HG02885 (cell line): ENCODE results near the gene AFF3.
A peak's percentile ranks its signal among the peaks of the same experiment; 100 is the strongest.

Experiments
- ATAC-seq: cut with Tn5 transposase; IDR thresholded peaks from one replicate; pipeline ENCODE4 v1.9.1; 2021; ENCODE audit warnings: mild to moderate bottlenecking; ENCODE audit not compliant: unreplicated experiment, poor library complexity

The AFF3 gene

DNA sequence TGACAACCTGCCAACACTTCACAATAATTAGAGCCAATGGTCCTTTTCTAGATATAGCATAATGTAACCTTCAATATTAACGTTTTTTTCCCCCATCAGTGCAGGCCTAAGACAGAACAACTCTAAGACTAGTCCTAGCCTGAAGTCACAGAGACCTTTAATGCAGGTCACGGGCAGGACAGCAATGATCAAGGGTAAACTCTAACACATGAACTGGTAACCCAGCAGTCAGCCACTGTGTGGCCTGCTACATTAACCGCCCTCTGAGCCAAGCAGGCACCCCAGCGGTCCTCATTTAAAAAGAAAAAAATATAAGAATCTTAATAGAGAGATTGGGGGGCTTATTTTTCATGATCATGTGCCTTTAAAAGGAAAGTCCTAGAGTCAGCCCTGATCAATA is 290.6 kb downstream of the AFF3 start:
- no peak for ATAC-seq

DNA sequence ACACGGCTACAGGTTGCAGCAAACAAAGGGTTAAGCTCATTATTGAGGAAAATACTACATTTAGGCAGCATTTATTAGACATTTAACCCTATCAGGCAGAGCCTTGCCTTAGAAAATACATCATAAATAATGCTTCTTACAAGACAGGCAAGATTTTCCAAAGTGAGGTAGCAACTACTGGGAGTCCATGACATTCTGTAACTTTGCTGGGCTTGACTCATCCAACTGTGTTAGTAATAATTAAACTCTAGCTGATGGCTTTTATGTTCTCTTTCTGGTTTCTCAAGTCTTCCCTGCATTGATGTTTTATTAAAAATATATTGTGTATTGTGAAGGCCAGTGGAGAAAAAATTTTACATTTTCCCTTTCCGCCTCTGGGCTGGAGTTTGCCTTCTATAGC is 291.3 kb downstream of the AFF3 start:
- no peak for ATAC-seq

DNA sequence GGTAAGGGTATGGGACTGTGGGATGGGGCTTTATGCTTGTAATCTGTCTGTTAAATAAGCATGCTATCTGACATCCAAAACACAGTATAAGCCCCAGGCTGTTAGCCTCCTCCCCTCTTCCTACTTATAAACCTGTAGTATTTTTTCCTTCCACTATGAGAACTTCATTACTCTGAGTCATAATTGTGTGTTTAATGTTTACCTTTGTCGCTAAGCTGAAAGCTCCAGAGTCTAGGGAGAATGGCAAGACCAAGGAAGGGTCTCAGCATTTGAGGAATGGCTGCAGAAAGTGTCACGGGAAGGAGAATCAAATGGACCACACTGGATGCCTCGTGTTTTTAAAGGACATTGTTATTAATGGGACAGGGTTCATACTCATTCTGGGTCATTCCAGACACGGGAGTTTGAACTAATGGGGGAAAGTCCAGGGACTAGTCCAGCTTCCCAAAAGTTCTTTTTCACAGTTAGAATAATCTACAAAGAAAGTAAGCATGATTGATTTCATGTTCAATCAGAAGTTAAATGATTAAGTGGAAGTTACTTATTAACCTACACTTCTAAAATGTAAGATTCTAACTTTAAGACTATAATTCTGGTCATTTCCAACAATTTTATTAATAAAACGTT is 292.2 kb downstream of the AFF3 start:
- ATAC-seq = no peak

DNA sequence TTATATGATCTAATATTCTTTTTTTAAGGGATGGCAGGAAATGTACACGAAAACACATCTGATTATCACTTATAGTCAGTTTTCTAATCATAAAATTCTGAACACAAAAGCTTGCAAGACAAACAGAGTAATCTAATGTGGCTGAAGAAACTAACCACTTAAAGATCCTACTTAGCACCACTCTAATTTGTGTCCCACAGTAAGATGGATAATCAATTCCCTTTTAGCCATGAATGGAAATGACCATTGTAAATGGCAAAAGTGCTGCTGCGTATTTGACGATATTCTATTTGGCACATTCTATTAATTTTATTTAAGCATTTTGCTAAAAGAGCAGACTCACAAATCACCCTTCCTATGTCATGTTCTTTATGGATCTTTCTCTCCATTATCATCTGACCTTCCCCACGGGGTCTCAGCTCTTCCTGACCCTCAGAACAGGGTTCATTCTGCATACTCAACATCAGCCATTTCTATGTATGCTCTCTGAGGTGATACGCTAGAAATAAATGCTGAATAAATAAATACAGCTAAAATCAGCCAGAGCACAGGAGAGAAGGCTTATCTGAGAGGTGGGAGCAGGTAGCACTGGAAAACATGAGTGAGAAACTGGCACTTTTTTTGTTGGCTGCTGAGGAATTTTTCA is 295.8 kb downstream of the AFF3 start:
- no peak for ATAC-seq

DNA sequence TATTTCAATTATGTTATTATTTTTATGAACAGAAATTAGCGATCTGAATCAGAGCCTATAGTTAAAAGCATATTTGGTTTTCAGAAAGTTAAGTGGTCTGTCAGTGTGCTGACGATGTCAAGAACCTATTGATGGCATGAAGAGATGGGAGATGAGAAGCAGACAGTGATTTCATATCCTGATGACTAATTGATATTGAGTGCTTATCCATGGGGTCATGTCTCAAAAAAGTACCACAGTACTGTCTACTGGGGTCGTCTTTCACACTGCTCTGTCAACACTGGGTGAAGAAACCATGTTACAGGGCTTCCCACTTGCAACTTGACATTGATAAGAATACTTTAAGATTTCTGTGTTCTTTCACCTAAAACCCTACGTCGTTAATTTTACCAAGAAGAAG is 297.1 kb downstream of the AFF3 start:
- no peak for ATAC-seq

DNA sequence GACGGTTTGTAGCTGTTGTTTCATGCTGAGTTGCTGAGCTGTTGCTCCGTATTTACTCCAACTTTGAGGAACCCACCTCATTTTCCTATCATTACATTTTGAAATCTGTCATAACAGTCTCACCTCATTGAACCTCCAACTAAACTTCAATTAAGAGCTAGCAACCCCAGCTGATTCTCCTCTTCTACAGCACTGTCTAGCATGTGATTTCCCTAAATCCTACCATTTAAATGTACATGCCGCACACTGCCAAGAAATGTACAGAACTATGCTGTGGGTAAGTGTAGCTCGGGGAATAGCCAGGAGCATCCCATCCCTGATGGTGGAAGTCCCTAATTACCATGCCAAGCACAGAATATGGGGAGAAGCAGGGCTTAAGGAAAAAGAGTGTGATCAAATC is 299.9 kb downstream of the AFF3 start:
- no peak for ATAC-seq

DNA sequence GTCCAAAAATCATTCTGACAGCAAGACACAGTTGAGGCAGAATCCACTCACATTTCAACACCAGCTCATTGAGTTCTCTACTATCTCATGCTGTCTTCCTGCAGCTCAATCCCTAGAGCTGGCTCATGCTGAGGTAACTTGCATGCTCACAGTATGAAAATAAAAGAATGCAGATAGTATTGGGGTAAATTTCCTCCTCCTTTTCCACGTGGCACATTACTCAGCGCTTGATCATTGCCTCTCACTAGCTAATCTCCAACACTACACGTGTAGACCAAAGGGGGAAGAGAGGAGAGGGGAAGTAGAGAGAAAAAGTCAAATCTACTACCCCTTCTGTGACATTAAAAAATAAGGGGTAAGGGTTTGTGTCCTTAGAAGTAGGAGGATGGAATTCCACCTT is 300.6 kb downstream of the AFF3 start:
- no peak for ATAC-seq

DNA sequence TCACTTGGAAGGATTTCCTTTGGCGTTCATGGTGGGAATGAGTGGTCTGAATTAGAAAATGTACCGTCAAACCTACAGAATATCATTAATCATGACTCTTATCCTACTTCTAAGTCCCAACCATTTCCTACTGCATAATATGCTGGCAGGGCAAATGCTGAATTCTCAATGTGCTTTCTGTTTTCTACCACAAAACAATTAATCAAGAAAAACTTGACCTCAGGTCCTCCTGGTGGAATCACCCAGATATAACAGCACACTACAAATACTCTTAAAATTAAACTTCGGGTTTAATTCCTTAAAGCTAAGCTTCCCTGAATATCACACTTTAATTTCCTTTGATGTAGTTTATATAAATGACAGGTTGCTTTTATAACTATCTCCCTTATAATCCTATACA is 301.6 kb downstream of the AFF3 start:
- no peak for ATAC-seq

DNA sequence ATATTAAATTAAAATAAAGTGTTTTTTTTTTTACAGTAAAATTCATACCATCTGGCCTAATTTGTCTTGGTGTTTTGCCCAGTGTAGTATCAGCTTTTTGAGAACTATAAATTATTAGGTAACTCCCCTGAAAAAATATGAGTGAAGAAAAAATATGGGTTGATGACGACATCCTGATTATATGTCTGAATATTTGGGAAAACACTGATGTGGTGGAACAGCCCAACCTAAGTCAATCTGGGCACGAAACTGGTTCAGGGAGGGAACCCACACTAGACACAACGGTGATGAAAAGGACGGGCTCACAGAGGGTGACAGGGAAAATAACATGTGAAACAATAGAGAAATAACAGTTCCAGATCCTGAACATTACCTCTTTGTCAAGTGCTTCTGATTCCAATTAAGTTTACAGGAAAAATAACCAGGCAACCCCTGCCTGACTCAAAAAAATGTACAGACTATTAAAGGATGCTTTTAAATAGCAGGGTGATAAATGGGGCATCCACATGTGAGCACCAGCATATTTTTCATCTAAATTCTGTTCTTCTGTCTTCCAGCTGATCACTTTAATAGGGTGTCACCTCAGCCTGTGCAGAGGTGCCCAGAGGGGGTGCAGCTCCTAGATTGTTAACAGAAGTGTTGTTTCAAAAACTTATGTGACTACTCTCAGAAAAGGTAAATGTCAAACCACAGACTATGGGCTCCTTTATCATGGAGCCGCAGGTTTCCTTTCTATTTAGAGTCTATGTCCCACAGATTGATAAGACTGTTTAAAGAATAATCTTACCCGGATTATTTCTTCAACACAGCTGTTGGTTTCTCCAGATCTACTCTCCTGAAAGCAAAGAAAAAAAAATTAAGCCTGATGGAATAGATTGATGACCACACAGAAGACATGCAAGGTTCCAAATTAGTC is 305.4 kb downstream of the AFF3 start:
- ATAC-seq = no peak

DNA sequence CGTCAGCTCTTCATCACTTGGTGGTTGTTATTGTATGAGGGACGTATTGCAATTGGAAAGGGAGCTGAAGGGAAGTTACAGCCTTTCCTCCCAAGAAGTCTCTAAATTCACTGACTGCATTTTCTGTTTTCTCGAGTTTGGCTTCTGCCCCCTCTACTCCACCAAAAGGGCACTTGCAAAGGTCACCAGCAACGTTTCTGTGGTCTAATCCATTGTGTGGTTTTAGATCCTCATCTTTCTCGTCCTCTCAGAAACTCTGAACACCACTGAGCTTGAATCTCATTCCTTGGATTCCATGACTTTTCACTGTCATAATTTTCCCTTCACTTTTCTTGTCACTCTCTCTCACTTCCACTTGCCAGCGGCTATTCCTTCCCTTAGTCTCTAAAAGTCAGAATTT is 308.0 kb downstream of the AFF3 start:
- ATAC-seq = no peak

DNA sequence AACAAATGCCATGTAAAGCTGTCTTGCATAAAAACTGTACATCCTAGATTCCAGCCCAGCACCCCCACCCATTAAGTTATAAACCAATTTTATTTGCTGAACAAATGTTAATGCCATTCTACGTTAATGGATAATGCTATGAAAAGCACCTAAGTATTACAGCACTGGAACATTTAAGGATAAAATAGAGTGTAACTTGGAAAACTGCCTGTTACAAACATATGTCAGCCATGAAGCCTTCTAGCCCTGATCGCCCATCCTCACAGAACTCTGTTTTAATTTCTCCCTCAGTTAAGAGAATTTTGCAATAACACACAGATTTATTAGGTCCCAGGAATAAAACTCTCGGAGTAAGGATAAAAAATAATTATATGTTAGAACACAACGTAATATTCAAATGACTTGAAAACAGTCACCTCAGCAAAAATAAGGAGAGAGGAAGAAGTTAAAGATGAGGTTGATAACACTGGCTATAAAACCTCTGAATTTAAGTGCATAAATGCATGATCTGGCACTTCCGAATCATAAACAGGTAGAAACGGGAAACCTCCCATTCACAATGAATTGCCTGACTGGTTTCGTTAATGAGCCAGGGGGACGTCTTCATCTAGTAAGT is 308.7 kb downstream of the AFF3 start:
- ATAC-seq = no peak

DNA sequence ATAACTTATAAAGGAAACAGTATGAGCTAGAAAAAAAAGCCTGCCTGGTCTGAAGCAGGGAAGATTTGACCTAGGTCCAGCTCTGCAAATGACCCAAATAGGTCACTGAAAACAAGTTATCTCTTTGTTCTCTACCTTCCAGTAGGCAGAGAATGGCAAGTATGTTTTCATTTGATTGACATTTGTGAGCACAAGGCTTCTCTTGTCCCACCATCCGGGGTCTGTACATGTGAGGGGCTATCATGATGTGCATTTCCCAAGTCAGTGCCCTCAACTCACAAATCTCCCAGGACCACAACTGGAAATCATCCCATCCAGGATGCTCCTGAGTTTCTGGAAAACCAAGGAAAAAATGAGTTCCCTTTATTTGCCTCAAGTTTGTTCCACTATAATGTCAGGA is 309.5 kb downstream of the AFF3 start:
- ATAC-seq = no peak

DNA sequence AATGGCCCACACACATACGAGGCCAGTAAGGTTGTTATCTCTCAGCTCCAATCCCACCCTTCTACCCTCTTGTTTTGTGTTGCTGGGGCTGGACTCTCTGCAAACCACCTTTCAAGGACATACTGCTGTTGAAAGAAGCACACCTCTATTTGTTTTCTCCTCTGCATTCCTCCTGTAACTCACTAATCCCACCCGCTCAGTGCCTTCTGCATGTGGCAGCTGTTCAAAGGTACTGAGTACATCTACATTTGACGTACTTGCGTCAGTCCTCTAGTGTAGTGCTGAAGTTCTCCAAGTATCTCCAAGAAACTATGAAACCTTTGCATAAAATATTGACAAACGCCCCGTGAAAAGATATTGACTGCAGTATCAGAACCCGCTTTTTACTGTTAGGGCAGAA is 310.6 kb downstream of the AFF3 start:
- ATAC-seq = no peak

DNA sequence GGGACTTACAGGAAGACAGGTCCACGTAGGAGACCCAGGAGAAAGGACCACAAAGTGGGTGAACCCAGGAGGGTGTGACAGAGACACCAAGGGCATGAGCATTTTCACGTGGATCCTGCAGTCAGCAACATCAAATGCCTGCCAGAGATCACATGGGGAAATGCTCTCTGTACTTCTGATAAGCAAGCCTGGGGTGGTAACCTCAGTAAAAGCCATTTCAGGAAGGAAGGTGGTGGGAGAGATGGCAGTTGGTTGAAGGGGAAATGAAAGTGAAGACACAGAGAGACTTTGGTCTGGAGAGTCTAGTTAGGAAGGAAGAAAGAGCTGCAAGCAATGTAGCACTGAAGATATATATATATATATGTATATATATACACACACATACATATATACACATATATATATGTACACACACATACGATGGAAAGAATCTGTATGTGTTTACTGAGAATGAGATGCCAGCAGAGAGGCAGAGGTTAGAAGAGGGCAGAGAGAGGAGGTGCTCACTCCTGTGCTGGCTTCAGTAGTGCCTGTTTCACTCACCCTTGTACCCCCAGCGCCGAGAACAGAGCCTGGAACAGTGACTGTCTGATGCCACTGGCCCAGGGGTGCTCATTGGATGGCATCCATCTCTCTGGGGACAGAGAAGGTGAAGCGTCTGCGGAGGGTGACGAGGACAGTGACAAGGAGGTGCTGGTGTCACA is 314.9 kb downstream of the AFF3 start:
- peak; percentile 71 for ATAC-seq

DNA sequence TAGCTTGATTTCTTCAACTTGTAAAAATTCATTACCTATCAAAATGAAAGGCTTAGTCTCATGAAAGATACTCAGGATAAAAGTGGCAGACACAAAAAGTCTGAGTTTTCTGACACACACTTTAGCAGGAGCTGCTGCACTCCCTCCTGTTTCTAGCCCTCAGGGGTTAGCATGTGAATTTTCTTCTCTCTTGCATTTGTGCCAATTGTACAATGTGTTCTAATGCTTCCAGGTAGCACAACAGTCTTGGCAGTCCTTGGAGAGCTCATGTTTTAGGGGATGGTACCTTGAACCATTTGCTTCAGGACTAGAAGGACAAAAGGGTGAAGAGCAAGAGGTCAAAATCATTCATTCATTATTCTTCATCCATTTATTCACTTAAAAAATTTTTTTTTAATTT is 316.8 kb downstream of the AFF3 start:
- no peak for ATAC-seq

DNA sequence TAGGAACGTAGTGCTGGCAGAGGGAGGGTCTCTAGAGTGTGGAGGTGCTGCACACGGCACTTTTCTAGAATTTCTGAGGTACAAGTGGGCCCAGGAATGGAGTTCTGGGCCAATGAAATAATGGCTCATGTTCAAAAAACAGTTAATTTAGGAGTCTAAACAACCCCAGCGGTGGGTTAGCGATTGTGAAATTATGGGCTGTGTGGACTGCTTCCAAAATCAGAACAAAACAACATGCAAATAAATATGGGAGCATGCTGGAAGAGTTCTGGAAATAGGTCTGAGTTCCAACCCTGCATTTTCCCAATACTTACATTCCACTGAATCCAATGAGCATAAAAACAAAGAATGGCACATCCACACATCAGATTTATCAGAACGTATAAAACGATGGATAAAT is 317.6 kb downstream of the AFF3 start:
- ATAC-seq = no peak

DNA sequence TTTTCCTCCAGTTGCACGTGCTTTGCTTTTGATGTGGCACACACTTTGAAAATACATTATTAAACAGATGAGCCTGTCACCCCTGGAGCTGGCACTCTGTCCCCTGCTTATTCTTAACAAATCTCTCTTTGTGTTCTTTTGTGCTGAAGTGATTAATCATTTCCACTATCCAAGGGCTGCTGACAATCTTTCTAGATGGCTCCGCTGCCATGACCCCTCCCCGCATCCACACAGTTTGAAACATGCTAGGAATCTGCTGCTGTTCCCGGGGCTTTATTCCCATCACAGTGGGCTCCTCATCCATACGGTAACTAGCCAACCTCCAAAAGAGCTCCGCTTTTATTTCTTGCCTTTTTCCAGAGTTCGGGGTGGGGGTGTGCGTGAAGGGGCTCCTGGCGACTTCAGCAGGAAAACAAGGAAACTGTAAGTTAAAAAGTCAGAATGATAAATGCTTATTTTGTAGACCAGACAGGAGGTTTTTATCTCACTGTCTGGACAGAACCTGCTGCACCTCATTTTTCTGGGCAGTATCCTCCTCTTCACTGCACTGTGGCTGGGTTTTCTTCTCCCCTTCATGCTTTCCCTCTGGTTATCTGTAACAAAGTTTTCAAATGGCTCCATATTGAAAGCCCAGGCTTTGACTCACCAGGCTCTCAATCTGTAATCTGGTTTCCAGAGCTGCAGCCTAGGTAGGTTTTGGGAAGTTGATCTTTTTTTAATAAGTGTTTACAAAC is 319.7 kb downstream of the AFF3 start:
- no peak for ATAC-seq

DNA sequence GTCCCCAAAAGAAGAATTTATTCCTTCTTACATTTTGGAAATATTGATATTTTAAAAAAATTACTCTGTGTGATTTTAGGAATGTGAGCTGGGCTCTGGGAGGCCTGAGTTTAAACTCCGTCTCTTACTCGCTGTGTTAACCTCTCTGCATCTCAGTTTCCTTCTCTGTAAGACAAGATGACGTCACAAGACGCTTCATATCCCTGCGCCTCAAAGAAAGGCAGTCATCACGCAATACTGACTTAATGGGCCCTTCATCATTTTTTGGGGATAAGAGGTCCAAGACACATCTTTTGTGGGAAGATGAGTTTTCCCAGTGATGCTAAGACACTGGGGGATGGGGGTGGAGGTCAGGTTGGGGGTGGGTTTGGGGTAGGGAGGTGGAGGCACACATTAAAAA is 320.4 kb downstream of the AFF3 start:
- no peak for ATAC-seq

DNA sequence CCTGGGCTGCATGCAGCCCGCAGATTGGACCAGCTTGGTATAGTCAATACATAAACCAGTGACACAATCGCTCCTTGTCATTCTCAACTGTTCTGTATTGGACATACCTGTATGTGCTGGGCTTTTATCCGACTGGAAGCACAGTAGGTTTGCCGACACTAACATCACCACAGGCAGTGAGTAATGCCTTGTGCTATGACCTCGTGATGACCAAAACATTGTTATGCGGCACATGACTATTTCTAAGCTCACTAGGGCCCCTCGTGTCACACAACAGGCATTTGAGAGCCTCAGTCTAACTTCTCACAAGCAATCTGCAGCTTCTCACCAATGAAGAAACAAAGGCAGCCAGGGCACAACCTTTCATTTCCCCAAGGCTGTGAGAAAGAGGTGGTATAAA is 320.8 kb downstream of the AFF3 start:
- no peak for ATAC-seq

DNA sequence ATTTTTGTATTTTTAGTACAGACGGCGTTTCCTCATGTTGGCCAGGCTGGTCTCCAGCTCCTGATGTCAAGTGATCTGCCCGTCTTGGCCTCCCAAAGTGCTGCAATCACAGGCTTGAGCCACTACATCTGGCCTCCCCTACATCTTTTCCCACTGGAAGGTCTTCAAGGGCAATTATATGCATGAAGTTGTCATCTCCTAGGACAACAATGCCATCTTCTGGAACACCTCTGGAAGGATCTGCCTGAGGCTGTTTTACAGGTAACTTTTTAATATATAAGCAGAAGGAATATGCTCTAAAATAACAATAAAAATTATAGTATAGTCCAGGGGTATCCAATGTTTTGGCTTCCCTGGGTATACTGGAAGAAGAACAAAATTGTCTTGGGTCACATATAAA is 321.4 kb downstream of the AFF3 start:
- no peak for ATAC-seq
